Keratinocyte (primary cell): ENCODE data around the gene PCDH9. TPM values are rescaled to one million over a fixed set of nuclear protein-coding genes. Genes with fewer than 3 reads are reported as not detected.

ENCODE experiments used
- DNase-seq: peaks from one replicate; pipeline ENCODE4 v3.0.0-alpha.2; 2011; ENCODE audit warnings: low read depth, missing footprints, low spot score
- FAIRE-seq: peaks from 2 replicates; lab custom pipeline; 2011; peaks lifted over from hg19 to GRCh38; lab: Jason Lieb, UNC
- H2AFZ ChIP-seq: 2 replicates; pipeline ENCODE4 v1.6.0; 2012; ENCODE audit warnings: low read length, control low read depth, inconsistent platforms; ENCODE audit not compliant: control insufficient read depth
- H3K27ac ChIP-seq: 2 replicates; pipeline ENCODE4 v1.5.1; 2011; ENCODE audit warnings: low read length; ENCODE audit not compliant: control insufficient read depth, insufficient read depth
- H3K27me3 ChIP-seq: 3 replicates; pipeline ENCODE4 v1.6.0; 2011; ENCODE audit warnings: low read length; ENCODE audit not compliant: control insufficient read depth, insufficient read depth; ENCODE audit errors: extremely low read depth
- H3K36me3 ChIP-seq, 2 experiments: 2 replicates in 1 of 2; 3 replicates in 1 of 2; pipeline ENCODE4 v1.5.1; 2011; ENCODE audit warnings: low read length in 2 of 2, mild to moderate bottlenecking in 1 of 2; ENCODE audit not compliant: control insufficient read depth in 2 of 2, insufficient read depth in 2 of 2; ENCODE audit errors: extremely low read depth in 1 of 2
- H3K4me1 ChIP-seq: 3 replicates; pipeline ENCODE4 v1.5.1; 2011; ENCODE audit warnings: low read length; ENCODE audit not compliant: control insufficient read depth, insufficient read depth; ENCODE audit errors: extremely low read depth
- H3K4me2 ChIP-seq: 3 replicates; pipeline ENCODE4 v1.6.0; 2011; ENCODE audit warnings: low read depth, low read length; ENCODE audit not compliant: control insufficient read depth, insufficient read depth; ENCODE audit errors: extremely low read depth
- H3K4me3 ChIP-seq, 3 experiments: fragments of 200-600 bp in 1 of 3; sonication (generic) in 1 of 3; 2 replicates in 2 of 3; 3 replicates in 1 of 3; pipeline ENCODE4 v1.5.1; 2011 to 2016; ENCODE audit warnings: low read length in 3 of 3, mild to moderate bottlenecking in 3 of 3, control low read depth in 2 of 3, inconsistent platforms in 1 of 3, low read depth in 1 of 3, mixed read lengths in 1 of 3, mixed run types in 1 of 3, moderate library complexity in 1 of 3; ENCODE audit not compliant: control insufficient read depth in 2 of 3, insufficient read depth in 2 of 3; ENCODE audit errors: extremely low read depth in 1 of 3
- H3K79me2 ChIP-seq: 2 replicates; pipeline ENCODE4 v1.6.0; 2012; ENCODE audit warnings: low read length; ENCODE audit not compliant: control insufficient read depth, insufficient read depth
- H3K9ac ChIP-seq: 3 replicates; pipeline ENCODE4 v1.6.0; 2011; ENCODE audit warnings: low read length; ENCODE audit not compliant: control insufficient read depth, insufficient read depth; ENCODE audit errors: extremely low read depth
- H3K9me1 ChIP-seq: 3 replicates; pipeline ENCODE4 v1.6.0; 2011; ENCODE audit warnings: low read length; ENCODE audit not compliant: control insufficient read depth, insufficient read depth; ENCODE audit errors: extremely low read depth
- H3K9me3 ChIP-seq: 2 replicates; pipeline ENCODE4 v1.5.1; 2012; ENCODE audit warnings: low read depth, low read length; ENCODE audit not compliant: control insufficient read depth
- H4K20me1 ChIP-seq: 3 replicates; pipeline ENCODE4 v1.6.0; 2011; ENCODE audit warnings: low read length; ENCODE audit not compliant: control insufficient read depth, insufficient read depth; ENCODE audit errors: extremely low read depth
- EZH2 ChIP-seq: IDR thresholded peaks from one replicate; pipeline ENCODE4 v1.6.1; 2012; ENCODE audit warnings: inconsistent platforms, mild to moderate bottlenecking, low read length, moderate library complexity
- dilution Hi-C: fragments of 300-500 bp; cut with MboI; formaldehyde crosslinking; loops from one replicate; pipeline ENCODE4 v1.7.0; 2020; ENCODE audit warnings: low sequenced_read_pairs; ENCODE audit not compliant: extremely low pct_ligation_motif_present
- polyA plus RNA-seq, 5 experiments: library from polyadenylated mRNA; depleted of rRNA in 3 of 5; stranded (reverse) in 3 of 5; stranded (forward) in 1 of 5; unstranded in 1 of 5; fragments of >200 nt; gene quantifications; 1 replicate in 1 of 5; 2 replicates in 3 of 5; 3 replicates in 1 of 5; pipeline versions ENCODE4 v1.2.1 to v1.2.3, GENCODE V29; 2011 to 2012; ENCODE audit warnings: missing spikeins in 2 of 5, low read depth in 1 of 5, low replicate concordance in 1 of 5
- TF ChIP-seq, protein P1 (sequence below), 3 experiments: IDR thresholded peaks in 1 of 3; conservative IDR thresholded peaks in 1 of 3; optimal IDR thresholded peaks in 1 of 3; 2 replicates in 2 of 3; 3 replicates in 1 of 3; pipeline versions ENCODE3 to v1.5.1; 2011; ENCODE audit warnings: low read length in 3 of 3, mild to moderate bottlenecking in 3 of 3, moderate library complexity in 2 of 3, control low read depth in 1 of 3, inconsistent platforms in 1 of 3; ENCODE audit not compliant: insufficient read depth in 2 of 3; ENCODE audit errors: extremely low read depth in 1 of 3

Gene PCDH9
- polyA plus RNA-seq, 1 donor (not counting 4 experiments of a cell fraction or from before 2014, with no cell fraction given): 0.21 TPM

DNA sequence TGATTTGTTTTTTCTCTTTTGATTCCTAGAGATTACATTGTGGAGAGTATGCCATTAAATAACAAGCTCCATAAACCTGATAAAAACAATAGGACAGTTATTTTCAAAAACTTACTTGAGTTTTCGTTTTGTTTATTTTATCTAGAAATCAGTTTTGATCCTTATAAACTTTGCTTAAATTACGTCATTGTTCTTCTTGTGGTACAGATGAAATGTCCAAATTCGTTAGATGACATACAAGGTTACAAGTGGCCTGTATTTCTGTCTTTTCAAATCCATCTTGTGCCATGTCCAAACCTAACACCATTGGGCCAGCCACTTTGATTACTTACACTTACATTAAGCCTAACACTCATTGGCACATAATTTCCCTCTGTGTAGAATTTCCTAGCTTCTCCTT lies 372.0 kb downstream of the PCDH9 start:
- no peaks in the 10 kb centered on the region for H3K27me3 ChIP-seq
- dilution Hi-C loops: no loop called here
- FAIRE-seq: no peak
- H4K20me1 ChIP-seq: no peaks in the 10 kb centered on the region
- no peak overlapping the region for H2AFZ ChIP-seq
- peaks cover 4% of the 10 kb centered on the region for H3K4me1 ChIP-seq
- H3K4me2 ChIP-seq: no peak overlapping the region
- no peak overlapping the region for H3K9ac ChIP-seq
- no peaks in the 10 kb centered on the region for H3K36me3 ChIP-seq
- TF ChIP-seq, protein P1, sequence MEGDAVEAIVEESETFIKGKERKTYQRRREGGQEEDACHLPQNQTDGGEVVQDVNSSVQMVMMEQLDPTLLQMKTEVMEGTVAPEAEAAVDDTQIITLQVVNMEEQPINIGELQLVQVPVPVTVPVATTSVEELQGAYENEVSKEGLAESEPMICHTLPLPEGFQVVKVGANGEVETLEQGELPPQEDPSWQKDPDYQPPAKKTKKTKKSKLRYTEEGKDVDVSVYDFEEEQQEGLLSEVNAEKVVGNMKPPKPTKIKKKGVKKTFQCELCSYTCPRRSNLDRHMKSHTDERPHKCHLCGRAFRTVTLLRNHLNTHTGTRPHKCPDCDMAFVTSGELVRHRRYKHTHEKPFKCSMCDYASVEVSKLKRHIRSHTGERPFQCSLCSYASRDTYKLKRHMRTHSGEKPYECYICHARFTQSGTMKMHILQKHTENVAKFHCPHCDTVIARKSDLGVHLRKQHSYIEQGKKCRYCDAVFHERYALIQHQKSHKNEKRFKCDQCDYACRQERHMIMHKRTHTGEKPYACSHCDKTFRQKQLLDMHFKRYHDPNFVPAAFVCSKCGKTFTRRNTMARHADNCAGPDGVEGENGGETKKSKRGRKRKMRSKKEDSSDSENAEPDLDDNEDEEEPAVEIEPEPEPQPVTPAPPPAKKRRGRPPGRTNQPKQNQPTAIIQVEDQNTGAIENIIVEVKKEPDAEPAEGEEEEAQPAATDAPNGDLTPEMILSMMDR (optimal IDR thresholded peaks at IDR 0.05 in 1 of 3, IDR thresholded peaks at IDR 0.05 in 1 of 3, conservative IDR thresholded peaks at IDR 0.05 in 1 of 3; ENCODE audit: extremely low read depth in 1 of 3, insufficient read depth in 2 of 3, low read length in 3 of 3): no peak
- no peak for TF ChIP-seq EZH2
- no peak for DNase-seq
- no peaks in the 10 kb centered on the region for H3K9me1 ChIP-seq
- H3K79me2 ChIP-seq: no peaks in the 10 kb centered on the region
- H3K4me3 ChIP-seq: no peak overlapping the region
- H3K27ac ChIP-seq: no peak overlapping the region
- H3K9me3 ChIP-seq: no peaks in the 10 kb centered on the region

DNA sequence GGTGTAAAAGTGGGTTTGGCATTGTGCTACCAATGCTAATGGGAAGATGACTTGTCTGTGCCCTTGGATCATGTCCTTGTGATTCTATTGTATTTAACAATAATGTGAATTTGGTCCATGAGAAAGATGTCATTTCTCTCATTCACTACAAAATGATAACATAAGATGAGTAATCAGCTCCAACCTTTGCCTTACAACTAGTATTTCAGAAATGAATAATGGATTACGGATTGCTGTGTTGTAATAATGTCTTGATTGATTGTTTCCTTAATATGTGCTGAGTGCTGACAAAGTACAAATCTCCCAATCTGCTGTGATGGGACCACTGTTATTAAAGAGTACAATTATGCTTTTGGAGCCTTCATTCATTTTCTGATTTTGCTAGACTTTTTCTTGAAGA lies 375.0 kb downstream of the PCDH9 start:
- DNase-seq: no peak
- H3K4me3 ChIP-seq: no peak overlapping the region
- no peak overlapping the region for H3K4me2 ChIP-seq
- H3K27ac ChIP-seq: no peak overlapping the region
- TF ChIP-seq, protein P1 (optimal IDR thresholded peaks at IDR 0.05 in 1 of 3, IDR thresholded peaks at IDR 0.05 in 1 of 3, conservative IDR thresholded peaks at IDR 0.05 in 1 of 3; ENCODE audit: extremely low read depth in 1 of 3, insufficient read depth in 2 of 3, low read length in 3 of 3): no peak
- TF ChIP-seq EZH2: no peak
- H3K36me3 ChIP-seq: no peaks in the 10 kb centered on the region
- dilution Hi-C loops: no loop called here
- peaks cover 5% of the 10 kb centered on the region for H3K4me1 ChIP-seq
- no peaks in the 10 kb centered on the region for H3K79me2 ChIP-seq
- no peak for FAIRE-seq
- H3K27me3 ChIP-seq: no peaks in the 10 kb centered on the region
- H3K9me1 ChIP-seq: no peaks in the 10 kb centered on the region
- no peaks in the 10 kb centered on the region for H4K20me1 ChIP-seq
- H3K9ac ChIP-seq: no peak overlapping the region
- H2AFZ ChIP-seq: no peak overlapping the region
- H3K9me3 ChIP-seq: no peaks in the 10 kb centered on the region
